BLaER1 (cell line): ENCODE results near the gene CHST9.
"Not testable (repeated sequence)": the region's sequence is repeated elsewhere in the genome, so short reads cannot be mapped to it uniquely, and the experiment has no call there.

Source experiments
- H3K27ac ChIP-seq: shearing (Covaris generic); formaldehyde crosslinking; 2 replicates; pipeline ENCODE4 v1.8.1; 2022
- H3K27me3 ChIP-seq: shearing (Covaris generic); formaldehyde crosslinking; 2 replicates; pipeline ENCODE4 v1.8.1; 2022
- H3K36me3 ChIP-seq: shearing (Covaris generic); formaldehyde crosslinking; 2 replicates; pipeline ENCODE4 v1.8.1; 2022
- H3K4me1 ChIP-seq: shearing (Covaris generic); formaldehyde crosslinking; 2 replicates; pipeline ENCODE4 v1.8.1; 2022
- H3K4me2 ChIP-seq: shearing (Covaris generic); formaldehyde crosslinking; 2 replicates; pipeline ENCODE4 v1.8.1; 2022
- H3K4me3 ChIP-seq: shearing (Covaris generic); formaldehyde crosslinking; 2 replicates; pipeline ENCODE4 v1.8.1; 2022
- H3K9ac ChIP-seq: shearing (Covaris generic); formaldehyde crosslinking; 2 replicates; pipeline ENCODE4 v1.8.1; 2022
- H3K9me3 ChIP-seq: shearing (Covaris generic); formaldehyde crosslinking; 2 replicates; pipeline ENCODE4 v1.8.1; 2022
- H4K20me1 ChIP-seq: shearing (Covaris generic); formaldehyde crosslinking; 2 replicates; pipeline ENCODE4 v1.8.1; 2022
- Cebpa-rat ChIP-seq: shearing (Covaris generic); IDR thresholded peaks from 2 replicates; pipeline ENCODE4 v1.8.1; 2022

CHST9 gene

GRCh38 chr18:27175245-27175644 is 9.9 kb downstream of the CHST9 start:
- Histone ChIP-seq H3K4me2 (no peak overlapping the region), H3K36me3 (no peaks in the 10 kb centered on the region), H3K9ac (no peak overlapping the region), H4K20me1 (no peaks in the 10 kb centered on the region), H3K27ac (no peak overlapping the region), H3K9me3 (no peaks in the 10 kb centered on the region), H3K4me1 (no peaks in the 10 kb centered on the region), H3K4me3 (no peak overlapping the region), H3K27me3 (no peaks in the 10 kb centered on the region)
- no peak for TF ChIP-seq Cebpa-rat

DNA sequence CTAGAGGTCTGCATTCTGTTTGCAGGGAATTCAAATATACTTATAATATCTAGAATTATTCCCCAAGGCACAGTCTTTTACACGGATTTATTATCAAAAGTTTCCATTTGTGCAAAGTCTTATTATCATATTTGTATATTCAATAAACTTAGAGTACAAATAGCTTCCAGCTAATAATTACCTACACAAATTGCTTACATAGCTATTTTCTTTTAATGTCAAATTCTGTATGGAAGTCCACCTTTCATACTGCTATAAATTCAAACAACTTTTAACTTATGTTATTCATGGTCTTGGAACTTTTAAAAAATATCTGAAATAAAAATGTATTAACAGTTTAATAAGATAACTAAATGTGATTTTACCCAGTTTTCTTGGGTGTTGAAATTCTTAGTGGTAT is 13.1 kb downstream of the CHST9 start:
- Histone ChIP-seq H3K27ac (no peak overlapping the region), H3K27me3 (no peaks in the 10 kb centered on the region), H3K9me3 (no peaks in the 10 kb centered on the region), H3K4me2 (no peak overlapping the region), H3K36me3 (no peaks in the 10 kb centered on the region), H3K4me3 (no peak overlapping the region), H3K9ac (no peak overlapping the region), H4K20me1 (no peaks in the 10 kb centered on the region), H3K4me1 (no peaks in the 10 kb centered on the region)
- no peak for TF ChIP-seq Cebpa-rat

- no peak overlapping the region for H3K27ac ChIP-seq
- H3K9ac ChIP-seq: no peak overlapping the region
- peak overlapping the region; percentile 46; the same call in 1 of the 2 replicates for H3K4me2 ChIP-seq
Observed at GRCh38 chr18:27165412-27165811, 19.7 kb downstream of the CHST9 start.

GRCh38 chr18:27164905-27165304 is 20.2 kb downstream of the CHST9 start:
- no peak overlapping the region for H3K4me2 ChIP-seq

More at GRCh38 chr18:27165412-27165811, 19.7 kb downstream of the CHST9 start:
- H3K36me3 ChIP-seq: no peaks in the 10 kb centered on the region
- no peaks in the 10 kb centered on the region for H4K20me1 ChIP-seq
- H3K27me3 ChIP-seq: no peaks in the 10 kb centered on the region
- TF ChIP-seq Cebpa-rat: no peak
- H3K9me3 ChIP-seq: no peaks in the 10 kb centered on the region
- H3K4me3 ChIP-seq: no peak overlapping the region
- H3K4me1 ChIP-seq: peaks cover 10% of the 10 kb centered on the region

GRCh38 chr18:27163197-27163716 is 21.9 kb downstream of the CHST9 start:
- H3K27ac ChIP-seq, H4K20me1 ChIP-seq: not testable (repeated sequence)

More at GRCh38 chr18:27164905-27165304, 20.2 kb downstream of the CHST9 start:
- Histone ChIP-seq H3K9me3 (no peaks in the 10 kb centered on the region), H4K20me1 (no peaks in the 10 kb centered on the region), H3K36me3 (no peaks in the 10 kb centered on the region), H3K4me3 (no peak overlapping the region), H3K27me3 (no peaks in the 10 kb centered on the region), H3K27ac (no peak overlapping the region), H3K9ac (no peak overlapping the region), H3K4me1 (peaks cover 10% of the 10 kb centered on the region)
- no peak for TF ChIP-seq Cebpa-rat

GRCh38 chr18:27149240-27149639 is 35.9 kb downstream of the CHST9 start:
- H3K9ac ChIP-seq, H3K36me3 ChIP-seq, H4K20me1 ChIP-seq, H3K27me3 ChIP-seq, H3K4me1 ChIP-seq, H3K27ac ChIP-seq, H3K4me3 ChIP-seq, H3K4me2 ChIP-seq, H3K9me3 ChIP-seq: not testable (repeated sequence)

More at GRCh38 chr18:27163197-27163716, 21.9 kb downstream of the CHST9 start:
- H3K9ac ChIP-seq, H3K4me3 ChIP-seq, H3K27me3 ChIP-seq, H3K9me3 ChIP-seq, H3K36me3 ChIP-seq, H3K4me2 ChIP-seq: not testable (repeated sequence)
- H3K4me1 ChIP-seq: peaks cover 10% of the 10 kb centered on the region

DNA sequence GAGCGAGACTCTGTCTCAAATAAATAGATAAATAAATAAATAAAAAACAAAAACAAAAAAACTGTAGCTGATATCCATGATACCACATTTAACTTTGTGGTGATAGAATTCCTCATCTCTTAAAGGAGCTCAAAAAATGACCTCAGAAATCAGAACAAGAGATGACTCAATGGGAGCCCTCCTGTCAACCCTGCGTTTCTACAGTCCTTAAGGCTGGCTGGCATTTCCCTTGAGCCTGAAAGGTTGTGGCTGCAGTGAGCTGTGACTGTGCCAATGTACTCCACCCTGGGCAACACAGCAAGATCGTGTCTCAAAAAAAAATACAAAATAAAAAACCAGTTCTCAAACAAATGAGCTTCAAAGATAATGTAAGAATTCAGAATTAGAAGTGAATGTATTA is 40.4 kb downstream of the CHST9 start:
- Histone ChIP-seq H3K27ac (no peak overlapping the region), H3K36me3 (no peaks in the 10 kb centered on the region), H3K9ac (no peak overlapping the region), H3K4me3 (no peak overlapping the region), H3K9me3 (peaks cover 4% of the 10 kb centered on the region; the same call in 1 of the 2 replicates), H4K20me1 (no peaks in the 10 kb centered on the region), H3K4me1 (no peaks in the 10 kb centered on the region), H3K27me3 (no peaks in the 10 kb centered on the region), H3K4me2 (no peak overlapping the region)
- TF ChIP-seq Cebpa-rat: no peak

DNA sequence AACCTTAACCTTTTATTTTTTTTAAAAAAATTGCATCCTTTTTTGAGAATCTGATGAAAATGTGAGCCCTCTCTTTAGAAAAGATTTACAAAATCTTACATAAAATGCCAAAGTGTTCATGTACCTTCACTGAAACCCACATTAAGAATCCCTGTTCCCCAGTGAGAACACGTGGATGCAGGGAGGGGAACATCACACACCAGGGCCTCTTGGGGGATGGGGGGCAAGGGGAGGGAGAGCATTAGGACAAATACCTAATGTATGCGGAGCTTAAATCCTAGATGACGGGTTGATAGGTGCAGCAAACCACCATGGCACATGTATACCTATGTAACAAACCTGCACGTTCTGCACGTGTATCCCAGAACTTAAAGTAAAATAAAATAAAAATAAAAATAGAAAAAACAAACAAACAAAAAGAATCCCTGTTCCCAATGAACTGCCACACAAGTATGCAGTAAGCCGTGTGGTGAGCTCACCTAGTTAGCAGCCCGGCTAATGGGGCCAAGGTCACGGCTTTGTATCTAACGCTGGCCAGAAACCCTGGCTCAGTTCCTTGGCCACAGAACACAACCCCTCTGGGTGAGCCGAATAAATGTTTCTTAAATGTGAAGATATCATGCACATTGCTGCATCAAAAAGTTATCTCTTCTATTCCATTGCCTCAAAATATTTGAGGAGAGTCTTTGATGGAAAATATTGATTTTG is 41.4 kb downstream of the CHST9 start:
- no peak overlapping the region for H3K4me3 ChIP-seq
- H3K27ac ChIP-seq: no peak overlapping the region
- no peak overlapping the region for H3K9ac ChIP-seq
- no peaks in the 10 kb centered on the region for H3K4me1 ChIP-seq
- H3K36me3 ChIP-seq: no peaks in the 10 kb centered on the region
- no peak for TF ChIP-seq Cebpa-rat
- no peak overlapping the region for H3K4me2 ChIP-seq
- H3K9me3 ChIP-seq: no peaks in the 10 kb centered on the region
- no peaks in the 10 kb centered on the region for H4K20me1 ChIP-seq
- no peaks in the 10 kb centered on the region for H3K27me3 ChIP-seq

DNA sequence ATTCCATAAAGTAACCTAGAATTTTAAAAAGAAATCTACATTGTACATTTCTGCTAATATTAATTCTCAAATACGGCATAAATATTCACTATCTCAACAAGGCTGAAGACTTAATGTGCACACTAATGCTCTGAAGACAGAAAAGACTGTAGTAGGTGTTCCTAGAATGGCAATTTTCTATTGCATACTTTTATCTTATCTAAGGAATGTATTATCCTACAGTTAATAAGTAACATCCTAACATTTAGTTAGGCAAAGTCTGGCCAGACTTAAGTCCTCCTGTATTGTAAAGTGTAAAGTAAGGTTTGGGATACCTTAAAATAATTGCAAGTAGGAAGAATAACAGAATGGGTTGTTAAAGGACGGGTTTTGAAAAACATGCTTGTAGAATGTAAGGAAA is 42.2 kb downstream of the CHST9 start:
- H4K20me1 ChIP-seq: no peaks in the 10 kb centered on the region
- no peaks in the 10 kb centered on the region for H3K9me3 ChIP-seq
- H3K27me3 ChIP-seq: no peaks in the 10 kb centered on the region
- no peak overlapping the region for H3K27ac ChIP-seq
- H3K9ac ChIP-seq: no peak overlapping the region
- H3K4me3 ChIP-seq: no peak overlapping the region
- no peak overlapping the region for H3K4me2 ChIP-seq
- H3K4me1 ChIP-seq: no peaks in the 10 kb centered on the region
- no peak for TF ChIP-seq Cebpa-rat
- H3K36me3 ChIP-seq: no peaks in the 10 kb centered on the region

DNA sequence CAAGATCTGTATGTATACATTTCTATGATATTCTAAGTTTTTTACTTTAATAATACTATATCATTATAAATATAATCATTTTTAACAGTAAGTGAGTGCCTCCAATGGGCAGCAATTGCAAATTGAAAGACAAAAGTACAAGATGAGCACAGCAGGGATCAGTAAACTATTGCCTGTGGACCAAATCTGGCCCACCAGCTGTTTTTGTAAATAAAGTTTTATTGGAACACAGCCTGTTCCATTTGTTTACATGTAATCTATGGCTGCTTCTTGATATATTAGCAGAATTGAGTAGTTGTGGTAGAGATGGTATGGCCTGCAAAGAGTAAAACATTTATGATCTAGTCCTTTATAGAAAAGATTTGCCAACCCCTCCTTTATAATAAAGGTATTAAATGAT is 43.2 kb downstream of the CHST9 start:
- H3K4me3 ChIP-seq: no peak overlapping the region
- TF ChIP-seq Cebpa-rat: no peak
- no peaks in the 10 kb centered on the region for H4K20me1 ChIP-seq
- H3K9ac ChIP-seq: no peak overlapping the region
- H3K27ac ChIP-seq: no peak overlapping the region
- no peaks in the 10 kb centered on the region for H3K9me3 ChIP-seq
- H3K4me1 ChIP-seq: no peaks in the 10 kb centered on the region
- no peaks in the 10 kb centered on the region for H3K27me3 ChIP-seq
- no peak overlapping the region for H3K4me2 ChIP-seq
- no peaks in the 10 kb centered on the region for H3K36me3 ChIP-seq

GRCh38 chr18:27138079-27138478 is 47.0 kb downstream of the CHST9 start:
- no peak for TF ChIP-seq Cebpa-rat
- Histone ChIP-seq H3K4me2 (no peak overlapping the region), H3K9ac (no peak overlapping the region), H3K27ac (no peak overlapping the region), H3K4me3 (no peak overlapping the region), H3K9me3 (no peaks in the 10 kb centered on the region), H3K27me3 (no peaks in the 10 kb centered on the region), H3K36me3 (no peaks in the 10 kb centered on the region), H4K20me1 (no peaks in the 10 kb centered on the region), H3K4me1 (no peaks in the 10 kb centered on the region)
